HUES48 (cell line): ENCODE results near the gene HAPLN2.
A peak's percentile ranks its signal among the peaks of the same experiment; 100 is the strongest.

Experiments used
- H3K27ac ChIP-seq: one replicate; pipeline ENCODE4 v1.7.0; 2013; ENCODE audit warnings: low read depth, low read length, inconsistent platforms
- H3K27me3 ChIP-seq: 2 replicates; pipeline ENCODE4 v1.6.1; 2013; ENCODE audit warnings: mild to moderate bottlenecking, low read length; ENCODE audit not compliant: control insufficient read depth, insufficient read depth
- H3K36me3 ChIP-seq: 2 replicates; pipeline ENCODE4 v1.6.1; 2013; ENCODE audit warnings: low read length; ENCODE audit not compliant: control insufficient read depth, insufficient read depth
- H3K4me1 ChIP-seq: 2 replicates; pipeline ENCODE4 v1.6.1; 2013; ENCODE audit warnings: mild to moderate bottlenecking, low read length; ENCODE audit not compliant: control insufficient read depth, insufficient read depth
- H3K4me3 ChIP-seq: 2 replicates; pipeline ENCODE4 v1.5.1; 2013; ENCODE audit warnings: mild to moderate bottlenecking, low read depth, low read length
- H3K9ac ChIP-seq: 2 replicates; pipeline ENCODE4 v1.6.1; 2013; ENCODE audit warnings: mild to moderate bottlenecking, low read depth, low read length, moderate library complexity
- H3K9me3 ChIP-seq: 2 replicates; pipeline ENCODE4 v1.6.1; 2013; ENCODE audit warnings: low read length; ENCODE audit not compliant: control insufficient read depth, insufficient read depth

The HAPLN2 gene

GRCh38 chr1:156640842-156641706 is 21.9 kb downstream of the HAPLN2 start:
- Histone ChIP-seq H3K9me3 (no peaks in the 10 kb centered on the region), H3K9ac (no peak overlapping the region), H3K4me1 (peaks cover 17% of the 10 kb centered on the region; the same call in 1 of the 2 replicates), H3K4me3 (peak overlapping the region; percentile 67), H3K27ac (no peak overlapping the region), H3K36me3 (no peaks in the 10 kb centered on the region), H3K27me3 (peaks cover 81% of the 10 kb centered on the region)

GRCh38 chr1:156641761-156642264 is 22.6 kb downstream of the HAPLN2 start, which contains the start of gene BCAN:
Gene BCAN (plus strand): TSS chr1:156642117. CDS start chr1:156646055, 3,938 bp downstream.
- Histone ChIP-seq H3K9me3 (no peaks in the 10 kb centered on the region), H3K4me1 (peaks cover 17% of the 10 kb centered on the region; the same call in 1 of the 2 replicates), H3K36me3 (no peaks in the 10 kb centered on the region), H3K27ac (no peak within 1 kb of the TSS), H3K27me3 (peaks cover 83% of the 10 kb centered on the region), H3K4me3 (peak within 1 kb of the TSS; percentile 67), H3K9ac (no peak within 1 kb of the TSS)

- H3K4me1 ChIP-seq = peaks cover 17% of the 10 kb centered on the region; the same call in 1 of the 2 replicates
- no peak overlapping the region for H3K9ac ChIP-seq
- H3K9me3 ChIP-seq = no peaks in the 10 kb centered on the region
- H3K36me3 ChIP-seq = no peaks in the 10 kb centered on the region
- peaks cover 84% of the 10 kb centered on the region for H3K27me3 ChIP-seq
- no peak overlapping the region for H3K27ac ChIP-seq
- H3K4me3 ChIP-seq = peak overlapping the region; percentile 67
Measured at GRCh38 chr1:156642265-156643048, 23.2 kb downstream of the HAPLN2 start.

- no peak overlapping the region for H3K27ac ChIP-seq
- H3K4me1 ChIP-seq = peaks cover 17% of the 10 kb centered on the region; the same call in 1 of the 2 replicates
- H3K4me3 ChIP-seq = no peak overlapping the region; the same call in 1 of the 2 replicates
- peaks cover 85% of the 10 kb centered on the region for H3K27me3 ChIP-seq
- no peaks in the 10 kb centered on the region for H3K9me3 ChIP-seq
- no peak overlapping the region for H3K9ac ChIP-seq
- no peaks in the 10 kb centered on the region for H3K36me3 ChIP-seq
Measured at GRCh38 chr1:156643049-156643777, 24.0 kb downstream of the HAPLN2 start.

GRCh38 chr1:156643778-156644092 is 24.5 kb downstream of the HAPLN2 start:
- Histone ChIP-seq H3K27ac (no peak overlapping the region), H3K4me1 (peaks cover 17% of the 10 kb centered on the region; the same call in 1 of the 2 replicates), H3K9ac (no peak overlapping the region), H3K4me3 (no peak overlapping the region), H3K27me3 (peaks cover 80% of the 10 kb centered on the region), H3K36me3 (no peaks in the 10 kb centered on the region), H3K9me3 (no peaks in the 10 kb centered on the region)

- no peak overlapping the region for H3K4me3 ChIP-seq
- H3K9me3 ChIP-seq = no peaks in the 10 kb centered on the region
- H3K4me1 ChIP-seq = peaks cover 17% of the 10 kb centered on the region; the same call in 1 of the 2 replicates
- no peak overlapping the region for H3K27ac ChIP-seq
- peaks cover 76% of the 10 kb centered on the region for H3K27me3 ChIP-seq
- no peaks in the 10 kb centered on the region for H3K36me3 ChIP-seq
- no peak overlapping the region for H3K9ac ChIP-seq
Measured at GRCh38 chr1:156644146-156644545, 24.9 kb downstream of the HAPLN2 start.

- peaks cover 71% of the 10 kb centered on the region for H3K27me3 ChIP-seq
- no peaks in the 10 kb centered on the region for H3K9me3 ChIP-seq
- no peak overlapping the region for H3K27ac ChIP-seq
- H3K9ac ChIP-seq = no peak overlapping the region
- H3K4me3 ChIP-seq = no peak overlapping the region
- H3K36me3 ChIP-seq = no peaks in the 10 kb centered on the region
- peaks cover 17% of the 10 kb centered on the region; the same call in 1 of the 2 replicates for H3K4me1 ChIP-seq
Measured at GRCh38 chr1:156644640-156645039, 25.4 kb downstream of the HAPLN2 start.

- Histone ChIP-seq H3K4me3 (no peak overlapping the region), H3K9ac (no peak overlapping the region), H3K27me3 (peaks cover 67% of the 10 kb centered on the region)
Measured at GRCh38 chr1:156645056-156645455, 25.8 kb downstream of the HAPLN2 start.

GRCh38 chr1:156645666-156646065 is 26.5 kb downstream of the HAPLN2 start:
- Histone ChIP-seq H3K27ac (no peak overlapping the region), H3K9ac (no peak overlapping the region), H3K9me3 (no peaks in the 10 kb centered on the region), H3K36me3 (no peaks in the 10 kb centered on the region), H3K4me1 (peaks cover 17% of the 10 kb centered on the region; the same call in 1 of the 2 replicates), H3K27me3 (peaks cover 63% of the 10 kb centered on the region), H3K4me3 (no peak overlapping the region)

More at GRCh38 chr1:156645056-156645455, 25.8 kb downstream of the HAPLN2 start:
- Histone ChIP-seq H3K27ac (no peak overlapping the region), H3K4me1 (peaks cover 17% of the 10 kb centered on the region; the same call in 1 of the 2 replicates), H3K36me3 (no peaks in the 10 kb centered on the region), H3K9me3 (no peaks in the 10 kb centered on the region)

GRCh38 chr1:156646738-156647211 is 27.6 kb downstream of the HAPLN2 start:
- Histone ChIP-seq H3K36me3 (no peaks in the 10 kb centered on the region), H3K9me3 (no peaks in the 10 kb centered on the region), H3K4me3 (no peak overlapping the region), H3K4me1 (peaks cover 10% of the 10 kb centered on the region; the same call in 1 of the 2 replicates), H3K27ac (no peak overlapping the region), H3K27me3 (peaks cover 62% of the 10 kb centered on the region), H3K9ac (no peak overlapping the region)
